Thoracic aorta (tissue), 2 donors: ENCODE measurements around the gene PDZD4. TPM values are rescaled to one million over a fixed set of nuclear protein-coding genes. Genes with fewer than 3 reads are reported as not detected.
A peak's percentile ranks its signal among the peaks of the same experiment; 100 is the strongest.

ENCODE experiments used
- ATAC-seq: fragments of 150-250 bp; one replicate; pipeline ENCODE4 v1.8.0; 2017; ENCODE audit warnings: low read depth; ENCODE audit not compliant: insufficient number of reproducible peaks, low FRiP score
- DNase-seq: peaks from one replicate; pipeline ENCODE4 v3.0.0-alpha.2; 2020; ENCODE audit warnings: low spot score
- H3K27ac ChIP-seq, 2 donors: fragments of 200-600 bp; sonication (generic); 1 replicate in 1 of 2; 2 replicates in 1 of 2; pipeline ENCODE4 v1.5.1; 2016; ENCODE audit warnings: mild to moderate bottlenecking in 2 of 2, moderate library complexity in 2 of 2
- H3K27me3 ChIP-seq: fragments of 200-600 bp; sonication (generic); replicated peaks from 2 replicates; pipeline ENCODE4 v1.6.0; 2016; ENCODE audit warnings: mild to moderate bottlenecking; ENCODE audit not compliant: insufficient read depth
- H3K36me3 ChIP-seq: fragments of 200-600 bp; sonication (generic); one replicate; pipeline ENCODE4 v1.5.1; 2016
- H3K4me1 ChIP-seq, 2 donors: fragments of 200-600 bp; sonication (generic); 1 replicate in 1 of 2; 2 replicates in 1 of 2; pipeline versions ENCODE4 v1.5.1 to v1.6.0; 2016; ENCODE audit warnings: low read depth in 2 of 2, mild to moderate bottlenecking in 1 of 2; ENCODE audit not compliant: control insufficient read depth in 1 of 2
- H3K4me3 ChIP-seq: fragments of 200-600 bp; sonication (generic); 2 replicates; pipeline ENCODE4 v1.5.1; 2016; ENCODE audit warnings: mild to moderate bottlenecking
- H3K9me3 ChIP-seq: fragments of 200-600 bp; sonication (generic); 2 replicates; pipeline ENCODE4 v1.5.1; 2016
- CTCF ChIP-seq: fragments of 200-600 bp; sonication (generic); IDR thresholded peaks from one replicate; pipeline ENCODE4 v1.5.1; 2019; ENCODE audit warnings: antibody characterized with exemption
- total RNA-seq, 2 donors: library from RNA; depleted of rRNA; stranded (reverse); fragments of >200 nt; gene quantifications; one replicate each; pipeline versions ENCODE4 v1.1.0 to v1.2.3, GENCODE V29; 2016

Gene PDZD4
- total RNA-seq, 2 donors from 2014 or later = 4.4 to 11.6 TPM

- no peaks in the 10 kb centered on the region for H3K27me3 ChIP-seq
- ATAC-seq (no peak), DNase-seq (no peak)
- no peaks in the 10 kb centered on the region for H3K36me3 ChIP-seq
- H3K9me3 ChIP-seq = no peaks in the 10 kb centered on the region
- H3K4me3 ChIP-seq = peak overlapping the region; percentile 66
- no peak overlapping the region for H3K27ac ChIP-seq
- TF ChIP-seq CTCF = no peak
- H3K4me1 ChIP-seq = peaks cover 0 to 10% of the 10 kb centered on the region in 2 donors
These were observed 2.4 kb downstream of the PDZD4 start for GRCh38 chrX:153827903-153828302.

- TF ChIP-seq CTCF = no peak
- no peaks in the 10 kb centered on the region for H3K9me3 ChIP-seq
- no peaks in the 10 kb centered on the region for H3K36me3 ChIP-seq
- ATAC-seq = no peak
- H3K27me3 ChIP-seq = no peaks in the 10 kb centered on the region
- H3K4me3 ChIP-seq = no peak overlapping the region
- H3K4me1 ChIP-seq = peaks cover 0 to 10% of the 10 kb centered on the region in 2 donors
- DNase-seq = no peak
- no peak overlapping the region for H3K27ac ChIP-seq
These were observed 3.3 kb downstream of the PDZD4 start for GRCh38 chrX:153827016-153827415.

- no peak overlapping the region for H3K4me3 ChIP-seq
- no peaks in the 10 kb centered on the region for H3K9me3 ChIP-seq
- ATAC-seq (no peak), DNase-seq (no peak)
- H3K27ac ChIP-seq = no peak overlapping the region
- no peak for TF ChIP-seq CTCF
- peaks cover 0 to 6% of the 10 kb centered on the region in 2 donors for H3K4me1 ChIP-seq
- H3K36me3 ChIP-seq = no peaks in the 10 kb centered on the region
- no peaks in the 10 kb centered on the region for H3K27me3 ChIP-seq
These were observed 5.3 kb downstream of the PDZD4 start for GRCh38 chrX:153825042-153825441.

GRCh38 chrX:153824348-153824747, 6.0 kb downstream of the PDZD4 start:
- ATAC-seq (no peak), DNase-seq (no peak)
- no peaks in the 10 kb centered on the region for H3K9me3 ChIP-seq
- H3K4me1 ChIP-seq = peaks cover 0 to 3% of the 10 kb centered on the region in 2 donors
- no peak overlapping the region for H3K27ac ChIP-seq
- no peaks in the 10 kb centered on the region for H3K36me3 ChIP-seq
- H3K4me3 ChIP-seq = no peak overlapping the region
- no peaks in the 10 kb centered on the region for H3K27me3 ChIP-seq
- no peak for TF ChIP-seq CTCF

- H3K4me1 ChIP-seq = peaks cover 0 to 3% of the 10 kb centered on the region in 2 donors
- H3K4me3 ChIP-seq = no peak overlapping the region
- H3K27ac ChIP-seq = no peak overlapping the region
- H3K36me3 ChIP-seq = no peaks in the 10 kb centered on the region
- H3K9me3 ChIP-seq = no peaks in the 10 kb centered on the region
- H3K27me3 ChIP-seq = no peaks in the 10 kb centered on the region
- no peak for DNase-seq
- TF ChIP-seq CTCF = no peak
- no peak for ATAC-seq
These were observed 9.3 kb downstream of the PDZD4 start for GRCh38 chrX:153821066-153821465.
